ENCODE results near the gene POTEI.
"Not testable (repeated sequence)": the region's sequence is repeated elsewhere in the genome, so short reads cannot be mapped to it uniquely, and the experiment has no call there.

GRCh38 chr2:130531225-130531624 lies 22.1 kb upstream of the POTEI start:
- not testable (repeated sequence) for TF ChIP-seq POLR2A (IDR thresholded peaks at IDR 0.05)
- TF ChIP-seq, protein P1, sequence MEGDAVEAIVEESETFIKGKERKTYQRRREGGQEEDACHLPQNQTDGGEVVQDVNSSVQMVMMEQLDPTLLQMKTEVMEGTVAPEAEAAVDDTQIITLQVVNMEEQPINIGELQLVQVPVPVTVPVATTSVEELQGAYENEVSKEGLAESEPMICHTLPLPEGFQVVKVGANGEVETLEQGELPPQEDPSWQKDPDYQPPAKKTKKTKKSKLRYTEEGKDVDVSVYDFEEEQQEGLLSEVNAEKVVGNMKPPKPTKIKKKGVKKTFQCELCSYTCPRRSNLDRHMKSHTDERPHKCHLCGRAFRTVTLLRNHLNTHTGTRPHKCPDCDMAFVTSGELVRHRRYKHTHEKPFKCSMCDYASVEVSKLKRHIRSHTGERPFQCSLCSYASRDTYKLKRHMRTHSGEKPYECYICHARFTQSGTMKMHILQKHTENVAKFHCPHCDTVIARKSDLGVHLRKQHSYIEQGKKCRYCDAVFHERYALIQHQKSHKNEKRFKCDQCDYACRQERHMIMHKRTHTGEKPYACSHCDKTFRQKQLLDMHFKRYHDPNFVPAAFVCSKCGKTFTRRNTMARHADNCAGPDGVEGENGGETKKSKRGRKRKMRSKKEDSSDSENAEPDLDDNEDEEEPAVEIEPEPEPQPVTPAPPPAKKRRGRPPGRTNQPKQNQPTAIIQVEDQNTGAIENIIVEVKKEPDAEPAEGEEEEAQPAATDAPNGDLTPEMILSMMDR (IDR thresholded peaks at IDR 0.05 in 4 of 5, conservative IDR thresholded peaks at IDR 0.05 in 1 of 5), result not testable (repeated sequence)

All from gastrocnemius medialis (tissue), 4 donors.